H1 (cell line): ENCODE data around the gene SRF. TPM values are rescaled to one million over a fixed set of nuclear protein-coding genes. Genes with fewer than 3 reads are reported as not detected.

Experiments used
- CTCF ChIA-PET: fragments of 300-600 bp; sonication (Branson Sonifier 250); formaldehyde crosslinking; loops from one replicate; lab custom pipeline; 2021; ENCODE audit not compliant: partially characterized antibody; lab: Charles Lee
- POLR2A ChIA-PET: fragments of 300-600 bp; sonication (Branson Sonifier 250); formaldehyde crosslinking; loops from one replicate; lab custom pipeline; 2021; ENCODE audit warnings: inconsistent platforms; ENCODE audit not compliant: partially characterized antibody; lab: Charles Lee
- DNase-seq, 2 experiments: peaks; one replicate each; pipeline versions ENCODE4 v3.0.0 to v3.0.0-alpha.2; 2010 to 2022; ENCODE audit warnings: low spot score in 2 of 2, low read depth in 1 of 2, mixed read lengths in 1 of 2
- FAIRE-seq: peaks from 2 replicates; lab custom pipeline; 2011; peaks lifted over from hg19 to GRCh38; lab: Jason Lieb, UNC
- H2AFZ ChIP-seq: 2 replicates; pipeline ENCODE4 v1.8.1; 2012; ENCODE audit warnings: low read length, inconsistent platforms
- H2AK5ac ChIP-seq: 2 replicates; pipeline ENCODE4 v1.6.1; 2013; ENCODE audit warnings: low read depth, low read length
- H2BK120ac ChIP-seq: replicated peaks from 2 replicates; pipeline ENCODE3; 2013; ENCODE audit warnings: low read depth, low read length, inconsistent platforms
- H2BK12ac ChIP-seq: 2 replicates; pipeline ENCODE4 v1.6.1; 2013; ENCODE audit warnings: low read depth, low read length
- H2BK15ac ChIP-seq: 2 replicates; pipeline ENCODE4 v1.6.1; 2013; ENCODE audit warnings: low read length
- H2BK20ac ChIP-seq: 2 replicates; pipeline ENCODE4 v1.6.1; 2013; ENCODE audit warnings: low read length
- H2BK5ac ChIP-seq: 2 replicates; pipeline ENCODE4 v1.6.1; 2013; ENCODE audit warnings: low read depth, low read length
- H3K14ac ChIP-seq: 2 replicates; pipeline ENCODE4 v1.6.1; 2013; ENCODE audit warnings: inconsistent platforms; ENCODE audit not compliant: insufficient read length
- H3K18ac ChIP-seq: 2 replicates; pipeline ENCODE4 v1.6.1; 2013; ENCODE audit warnings: low read length; ENCODE audit errors: extremely low read depth
- H3K23ac ChIP-seq: 2 replicates; pipeline ENCODE4 v1.6.1; 2013; ENCODE audit warnings: inconsistent platforms; ENCODE audit not compliant: insufficient read length
- H3K23me2 ChIP-seq: 2 replicates; pipeline ENCODE4 v1.6.1; 2013; ENCODE audit warnings: low read depth, low read length
- H3K27ac ChIP-seq: 2 replicates; pipeline ENCODE4 v1.6.1; 2011; ENCODE audit warnings: low read depth, low read length, inconsistent platforms
- H3K27me3 ChIP-seq, 4 experiments: replicated peaks in 1 of 4; 1 replicate in 1 of 4; 2 replicates in 3 of 4; pipeline versions ENCODE4 v1.6.1 to v1.8.1; 2011 to 2013; ENCODE audit warnings: low read length in 3 of 4, mild to moderate bottlenecking in 3 of 4, inconsistent platforms in 2 of 4, mixed read lengths in 2 of 4, moderate library complexity in 1 of 4; ENCODE audit not compliant: control insufficient read depth in 3 of 4, insufficient read depth in 3 of 4; ENCODE audit errors: extremely low read depth in 1 of 4
- H3K36me3 ChIP-seq, 4 experiments: 2 replicates each; pipeline versions ENCODE4 v1.6.1 to v1.8.1; 2011 to 2013; ENCODE audit warnings: mild to moderate bottlenecking in 4 of 4, low read length in 3 of 4, moderate library complexity in 2 of 4, control low read depth in 1 of 4, inconsistent platforms in 1 of 4; ENCODE audit not compliant: insufficient read depth in 4 of 4, control insufficient read depth in 2 of 4
- H3K4ac ChIP-seq: replicated peaks from 2 replicates; pipeline ENCODE3; 2013; ENCODE audit warnings: low read length, low read depth, mixed read lengths, inconsistent platforms; ENCODE audit not compliant: insufficient read length
- H3K4me1 ChIP-seq, 4 experiments: replicated peaks in 1 of 4; 1 replicate in 1 of 4; 2 replicates in 3 of 4; pipeline versions ENCODE4 v1.6.1 to v1.8.1; 2011 to 2013; ENCODE audit warnings: low read length in 3 of 4, inconsistent platforms in 2 of 4, mixed read lengths in 1 of 4; ENCODE audit not compliant: insufficient read depth in 4 of 4, control insufficient read depth in 3 of 4
- H3K4me2 ChIP-seq, 2 experiments: 2 replicates each; pipeline versions ENCODE4 v1.6.1 to v1.8.1; 2011 to 2013; ENCODE audit warnings: low read depth in 2 of 2, low read length in 2 of 2, control low read depth in 1 of 2, inconsistent platforms in 1 of 2, mild to moderate bottlenecking in 1 of 2; ENCODE audit not compliant: insufficient read depth in 1 of 2
- H3K4me3 ChIP-seq, 4 experiments: fragments of 200-600, 300-600 bp in 1 of 4; sonication (generic), shearing (Covaris generic), sonication (Bioruptor Twin) in 1 of 4; 2 replicates each; pipeline versions ENCODE4 v1.5.1 to v1.8.1; 2011 to 2016; ENCODE audit warnings: low read length in 4 of 4, low read depth in 3 of 4, control low read depth in 2 of 4, inconsistent platforms in 2 of 4, mild to moderate bottlenecking in 2 of 4, mixed read lengths in 1 of 4, moderate library complexity in 1 of 4; ENCODE audit not compliant: insufficient read depth in 2 of 4; ENCODE audit errors: extremely low read depth in 1 of 4
- H3K56ac ChIP-seq: replicated peaks from 2 replicates; pipeline ENCODE3; 2013; ENCODE audit warnings: low read depth, mild to moderate bottlenecking, mixed read lengths, low read length, inconsistent platforms; ENCODE audit not compliant: insufficient read length
- H3K79me1 ChIP-seq: 2 replicates; pipeline ENCODE4 v1.6.1; 2013; ENCODE audit warnings: low read depth, low read length, control low read depth
- H3K79me2 ChIP-seq, 2 experiments: 2 replicates each; pipeline versions ENCODE4 v1.6.1 to v1.8.1; 2012 to 2013; ENCODE audit warnings: low read length in 2 of 2, mild to moderate bottlenecking in 2 of 2, inconsistent platforms in 1 of 2; ENCODE audit not compliant: insufficient read depth in 2 of 2, control insufficient read depth in 1 of 2
- H3K9ac ChIP-seq, 4 experiments: replicated peaks in 1 of 4; 1 replicate in 1 of 4; 2 replicates in 3 of 4; pipeline versions ENCODE4 v1.6.1 to v1.8.1; 2011 to 2013; ENCODE audit warnings: low read depth in 3 of 4, low read length in 3 of 4, control low read depth in 2 of 4, mild to moderate bottlenecking in 2 of 4, moderate library complexity in 2 of 4, inconsistent platforms in 1 of 4; ENCODE audit errors: extremely low read depth in 1 of 4
- H3K9me3 ChIP-seq, 2 experiments: 2 replicates each; pipeline versions ENCODE4 v1.6.1 to v1.8.1; 2012 to 2013; ENCODE audit warnings: mild to moderate bottlenecking in 2 of 2, moderate library complexity in 2 of 2, control low read depth in 1 of 2, inconsistent platforms in 1 of 2, low read depth in 1 of 2, low read length in 1 of 2, mixed read lengths in 1 of 2; ENCODE audit not compliant: insufficient read depth in 2 of 2
- H4K20me1 ChIP-seq, 2 experiments: replicated peaks in 1 of 2; 2 replicates each; pipeline versions ENCODE3 to v1.8.1; 2011 to 2013; ENCODE audit warnings: inconsistent platforms in 2 of 2, low read length in 2 of 2, mild to moderate bottlenecking in 1 of 2; ENCODE audit not compliant: insufficient read depth in 2 of 2, control insufficient read depth in 1 of 2
- H4K5ac ChIP-seq: 2 replicates; pipeline ENCODE4 v1.6.1; 2013; ENCODE audit warnings: low read length, low read depth, mixed read lengths, inconsistent platforms; ENCODE audit not compliant: insufficient read length
- H4K8ac ChIP-seq: 2 replicates; pipeline ENCODE4 v1.8.0; 2013; ENCODE audit warnings: mild to moderate bottlenecking, moderate library complexity, low read length, inconsistent platforms; ENCODE audit not compliant: insufficient read depth; ENCODE audit errors: extremely low read depth
- H4K91ac ChIP-seq: replicated peaks from 2 replicates; pipeline ENCODE3; 2013; ENCODE audit warnings: low read length, mixed read lengths, inconsistent platforms; ENCODE audit not compliant: insufficient read length
- ATF2 ChIP-seq: IDR thresholded peaks from 2 replicates; pipeline ENCODE4 v1.6.1; 2012; ENCODE audit warnings: low read length, inconsistent platforms
- CREB1 ChIP-seq: IDR thresholded peaks from 2 replicates; pipeline ENCODE4 v1.6.1; 2012; ENCODE audit warnings: inconsistent platforms
- EGR1 ChIP-seq: IDR thresholded peaks from 2 replicates; pipeline ENCODE4 v1.6.1; 2011; ENCODE audit warnings: low read depth, low read length, borderline replicate concordance
- JUN ChIP-seq: IDR thresholded peaks from 2 replicates; pipeline ENCODE4 v1.6.1; 2011; ENCODE audit warnings: low read depth, mild to moderate bottlenecking, improper control_type of control experiment, low read length
- JUND ChIP-seq: IDR thresholded peaks from 2 replicates; pipeline ENCODE4 v1.6.1; 2011; ENCODE audit warnings: mild to moderate bottlenecking, improper control_type of control experiment, low read length
- MAFK ChIP-seq: IDR thresholded peaks from 2 replicates; pipeline ENCODE4 v1.6.1; 2012; ENCODE audit warnings: low read depth, mild to moderate bottlenecking, improper control_type of control experiment, low read length
- PHF8 ChIP-seq: fragments of 200-600 bp; sonication (generic); conservative IDR thresholded peaks from 2 replicates; pipeline ENCODE4 v1.7.1; 2012; ENCODE audit warnings: low read depth, mild to moderate bottlenecking, inconsistent platforms, low read length, moderate library complexity
- POU5F1 ChIP-seq: IDR thresholded peaks from 2 replicates; pipeline ENCODE4 v1.6.1; 2011; ENCODE audit warnings: low read depth, mild to moderate bottlenecking, low read length, moderate library complexity
- SAP30 ChIP-seq: fragments of 300-600 bp; sonication (generic); IDR thresholded peaks from 2 replicates; pipeline ENCODE4 v1.7.1; 2012; ENCODE audit warnings: low read length, moderate library complexity, mild to moderate bottlenecking, inconsistent platforms; ENCODE audit not compliant: insufficient read depth, insufficient replicate concordance
- SIRT6 ChIP-seq: IDR thresholded peaks from one replicate; pipeline ENCODE4 v1.7.1; 2012; ENCODE audit warnings: low read length, inconsistent platforms
- TAF7 ChIP-seq: optimal IDR thresholded peaks from 2 replicates; pipeline ENCODE3; 2011; ENCODE audit warnings: low read depth, mild to moderate bottlenecking, inconsistent platforms, low read length, moderate library complexity, borderline replicate concordance
- WGBS, 2 experiments: shearing (Covaris generic) in 1 of 2; methylation state at CpG; one replicate each; pipeline versions ENCODE4 v1.1.6 to v1.1.7; 2013 to 2015; ENCODE audit warnings: low lambda C conversion rate in 2 of 2, mixed read lengths in 2 of 2, inconsistent platforms in 1 of 2, low coverage in 1 of 2, missing lambda C conversion rate in 1 of 2; ENCODE audit not compliant: insufficient replicate concordance in 2 of 2, insufficient coverage in 1 of 2, insufficient read length in 1 of 2; ENCODE audit errors: extremely low coverage in 1 of 2, missing lambda C conversion rate in 1 of 2; 5-methylcytosine and 5-hydroxymethylcytosine counted together
- polyA plus RNA-seq, 7 experiments: library from polyadenylated mRNA; depleted of rRNA in 3 of 7; stranded (reverse) in 5 of 7; unstranded in 2 of 7; fragments of >200 nt in 5 of 7; fragments of 200-250 nt in 2 of 7; gene quantifications; 1 replicate in 5 of 7; 2 replicates in 1 of 7; 4 replicates in 1 of 7; pipeline versions ENCODE4 v1.2.1 to v1.2.3, GENCODE V29; 2011 to 2013; ENCODE audit warnings: missing spikeins in 2 of 7, mixed read lengths in 2 of 7
- total RNA-seq: library from RNA; stranded (reverse); fragmentation: NEBNext Ultra II Directional; extraction: Animal tissue kit (Norgen Biotek cat#: 25700); gene quantifications from 2 replicates; pipeline ENCODE4 v1.2.1, GENCODE V29; 2021
- TF ChIP-seq, protein P1 (sequence below): IDR thresholded peaks from 2 replicates; pipeline ENCODE4 v1.6.1; 2011; ENCODE audit warnings: low read length, improper control_type of control experiment

Gene SRF
- total and polyA plus RNA-seq, 2 of the 8 experiments (the other 6 are each of a cell fraction or from before 2014, with no cell fraction given) = 49.0 to 69.5 TPM

DNA sequence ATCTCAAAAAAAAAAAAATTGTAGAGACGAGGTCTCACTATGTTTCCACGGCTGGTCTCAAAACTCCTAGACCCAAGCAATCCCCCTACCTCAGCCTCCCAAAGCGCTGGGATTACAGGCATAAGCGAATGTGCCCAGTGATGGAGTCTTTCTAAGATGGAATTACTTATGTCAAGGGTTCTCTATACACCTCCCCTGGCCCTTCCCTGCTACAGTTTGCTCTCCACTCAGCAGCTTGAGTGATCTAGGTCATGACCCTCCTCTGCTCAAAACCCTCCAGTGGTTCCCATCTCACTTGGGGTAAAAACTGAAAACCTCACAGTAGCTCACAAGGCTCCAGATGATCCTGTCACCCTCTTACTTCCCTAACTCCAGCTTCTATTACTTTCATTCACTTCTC is 60.0 kb downstream of the SRF start:
- H2BK15ac ChIP-seq = no peak overlapping the region
- H3K18ac ChIP-seq = no peak overlapping the region
- H2BK20ac ChIP-seq = no peak overlapping the region
- DNase-seq (no peak), FAIRE-seq (no peak)
- H2BK12ac ChIP-seq = no peak overlapping the region
- H3K36me3 ChIP-seq = no peaks in the 10 kb centered on the region
- H3K9me3 ChIP-seq = no peaks in the 10 kb centered on the region
- peaks cover 5% of the 10 kb centered on the region; the same call in 1 of the 2 replicates for H3K23me2 ChIP-seq
- no peak overlapping the region for H2AK5ac ChIP-seq
- peaks cover 0 to 4% (median 4%) of the 10 kb centered on the region in 4 experiments; a peak in 4 of 7 replicates for H3K4me1 ChIP-seq
- WGBS, 2 experiments = 88% methylated on average over 4 of the region's 4 CpGs; no CpG with 5 or more reads in 1 of the 2 experiments
- no peaks in the 10 kb centered on the region for H3K79me1 ChIP-seq
- H3K23ac ChIP-seq = no peak overlapping the region
- no peak overlapping the region for H3K4me2 ChIP-seq
- H3K27ac ChIP-seq = no peak overlapping the region
- peaks cover 3 to 22% (median 17%) of the 10 kb centered on the region in 4 experiments for H3K27me3 ChIP-seq
- no peak overlapping the region for H4K91ac ChIP-seq
- no peak overlapping the region for H2BK120ac ChIP-seq
- ChIA-PET CTCF (interaction anchor here (0.6 to 5.6 kb wide), 8 partner anchors 10 to 1004 kb away, joined by 3 to 33 read pairs (median 8); no protein-coding TSS in a partner anchor), POLR2A (no interaction called here)
- no peak overlapping the region for H2BK5ac ChIP-seq
- no peak overlapping the region for H4K5ac ChIP-seq
- H3K4me3 ChIP-seq = no peak overlapping the region
- no peak overlapping the region for H4K8ac ChIP-seq
- no peaks in the 10 kb centered on the region for H4K20me1 ChIP-seq
- no peak overlapping the region for H3K14ac ChIP-seq
- no peak overlapping the region for H3K9ac ChIP-seq
- H3K4ac ChIP-seq = no peak overlapping the region
- no peak overlapping the region for H2AFZ ChIP-seq
- no peak overlapping the region for H3K56ac ChIP-seq
- H3K79me2 ChIP-seq = no peaks in the 10 kb centered on the region
- no peak for TF ChIP-seq JUND
- no peak for TF ChIP-seq POU5F1
- no peak for TF ChIP-seq SIRT6
- TF ChIP-seq SAP30 = no peak
- no peak for TF ChIP-seq PHF8
- no peak for TF ChIP-seq TAF7
- no peak for TF ChIP-seq CREB1
- TF ChIP-seq MAFK = no peak
- TF ChIP-seq ATF2 = no peak
- no peak for TF ChIP-seq EGR1
- TF ChIP-seq, protein P1, sequence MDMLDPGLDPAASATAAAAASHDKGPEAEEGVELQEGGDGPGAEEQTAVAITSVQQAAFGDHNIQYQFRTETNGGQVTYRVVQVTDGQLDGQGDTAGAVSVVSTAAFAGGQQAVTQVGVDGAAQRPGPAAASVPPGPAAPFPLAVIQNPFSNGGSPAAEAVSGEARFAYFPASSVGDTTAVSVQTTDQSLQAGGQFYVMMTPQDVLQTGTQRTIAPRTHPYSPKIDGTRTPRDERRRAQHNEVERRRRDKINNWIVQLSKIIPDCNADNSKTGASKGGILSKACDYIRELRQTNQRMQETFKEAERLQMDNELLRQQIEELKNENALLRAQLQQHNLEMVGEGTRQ = no peak
- TF ChIP-seq JUN = no peak
